Activated CD4-positive, CD25-positive, alpha-beta regulatory T cell (primary cell): ENCODE data around the gene B9D1.

Source experiments
- DNase-seq, 4 experiments: peaks; one replicate each; lab custom pipeline; 2025; lab: John Stamatoyannopoulos, UW

Gene B9D1

GRCh38 chr17:19319771-19320505 lies 42.6 kb downstream of the B9D1 start:
- DNase-seq = no peak

- no peak for DNase-seq
Observed at GRCh38 chr17:19318611-19319010, 43.9 kb downstream of the B9D1 start.

- no peak for DNase-seq
Observed at GRCh38 chr17:19317359-19318095, 45.0 kb downstream of the B9D1 start.

GRCh38 chr17:19316761-19317358 lies 45.7 kb downstream of the B9D1 start:
- DNase-seq = no peak

- DNase-seq = no peak
Observed at GRCh38 chr17:19315104-19315503, 47.4 kb downstream of the B9D1 start.

- no peak for DNase-seq
Observed at GRCh38 chr17:19313746-19314651, 48.5 kb downstream of the B9D1 start.

GRCh38 chr17:19313066-19313745 lies 49.3 kb downstream of the B9D1 start:
- DNase-seq = no peak

- DNase-seq = no peak
Observed at GRCh38 chr17:19312406-19312805, 50.1 kb downstream of the B9D1 start.

- DNase-seq = no peak
Observed at GRCh38 chr17:19311421-19312215, 50.9 kb downstream of the B9D1 start.

- no peak for DNase-seq
Observed at GRCh38 chr17:19311016-19311415, 51.5 kb downstream of the B9D1 start.

GRCh38 chr17:19310151-19310550 lies 52.4 kb downstream of the B9D1 start:
- no peak for DNase-seq

GRCh38 chr17:19309701-19310100 lies 52.8 kb downstream of the B9D1 start:
- no peak for DNase-seq

- DNase-seq = no peak
Observed at GRCh38 chr17:19308398-19308797, 54.1 kb downstream of the B9D1 start.

- DNase-seq = no peak
Observed at GRCh38 chr17:19307521-19307920, 55.0 kb downstream of the B9D1 start.

- no peak for DNase-seq
Observed at GRCh38 chr17:19306160-19307111, 56.1 kb downstream of the B9D1 start.

GRCh38 chr17:19305761-19306159 lies 56.8 kb downstream of the B9D1 start:
- no peak for DNase-seq

GRCh38 chr17:19305256-19305655 lies 57.3 kb downstream of the B9D1 start:
- DNase-seq = no peak

GRCh38 chr17:19304751-19305150 lies 57.8 kb downstream of the B9D1 start:
- no peak for DNase-seq

GRCh38 chr17:19304209-19304608 lies 58.3 kb downstream of the B9D1 start:
- DNase-seq = no peak
